ENCODE data around the gene TIMM13. TPM values are rescaled to one million over a fixed set of nuclear protein-coding genes. Genes with fewer than 3 reads are reported as not detected.

The TIMM13 gene
- polyA plus RNA-seq, 1 donor (not counting 4 experiments of a cell fraction or from before 2014, with no cell fraction given): 45.0 TPM

- dilution Hi-C loops (cut with MboI; ENCODE audit: extremely low pct_ligation_motif_present, low sequenced_read_pairs): no loop called here
- H3K9ac ChIP-seq (ENCODE audit: control insufficient read depth, extremely low read depth, insufficient read depth, low read length): no peak overlapping the region
- H3K27ac ChIP-seq (ENCODE audit: control insufficient read depth, insufficient read depth, low read length): no peak overlapping the region
- no peaks in the 10 kb centered on the region for H3K9me3 ChIP-seq (ENCODE audit: control insufficient read depth, low read depth, low read length)
- H4K20me1 ChIP-seq (ENCODE audit: control insufficient read depth, extremely low read depth, insufficient read depth, low read length): peaks cover 6% of the 10 kb centered on the region
- peaks cover 5% of the 10 kb centered on the region in 2 experiments for H3K36me3 ChIP-seq (ENCODE audit: control insufficient read depth in 2 of 2, extremely low read depth in 1 of 2, insufficient read depth in 2 of 2, low read length in 2 of 2)
- TF ChIP-seq EZH2 (IDR thresholded peaks at IDR 0.05; ENCODE audit: low read length) (no peak), CTCF (optimal IDR thresholded peaks at IDR 0.05 in 1 of 3, IDR thresholded peaks at IDR 0.05 in 1 of 3, conservative IDR thresholded peaks at IDR 0.05 in 1 of 3; ENCODE audit: extremely low read depth in 1 of 3, insufficient read depth in 2 of 3, low read length in 3 of 3) (no peak)
- DNase-seq (ENCODE audit: low read depth, low spot score): no peak
- no peaks in the 10 kb centered on the region for H3K27me3 ChIP-seq (ENCODE audit: control insufficient read depth, extremely low read depth, insufficient read depth, low read length)
- no peak for FAIRE-seq
- no peak overlapping the region for H2AFZ ChIP-seq (ENCODE audit: control insufficient read depth, low read length)
- peaks cover 10% of the 10 kb centered on the region for H3K4me1 ChIP-seq (ENCODE audit: control insufficient read depth, extremely low read depth, insufficient read depth, low read length)
- H3K4me3 ChIP-seq (ENCODE audit: control insufficient read depth in 2 of 3, extremely low read depth in 1 of 3, insufficient read depth in 2 of 3, low read depth in 1 of 3, low read length in 3 of 3): no peak overlapping the region
- no peak overlapping the region for H3K4me2 ChIP-seq (ENCODE audit: control insufficient read depth, extremely low read depth, insufficient read depth, low read depth, low read length)
- peaks cover 77% of the 10 kb centered on the region for H3K79me2 ChIP-seq (ENCODE audit: control insufficient read depth, insufficient read depth, low read length)
- H3K9me1 ChIP-seq (ENCODE audit: control insufficient read depth, extremely low read depth, insufficient read depth, low read length): no peaks in the 10 kb centered on the region
Measured at GRCh38 chr19:2453431-2454025, 26.1 kb upstream of the TIMM13 start.

- H4K20me1 ChIP-seq (ENCODE audit: control insufficient read depth, extremely low read depth, insufficient read depth, low read length): peaks cover 6% of the 10 kb centered on the region
- dilution Hi-C loops (cut with MboI; ENCODE audit: extremely low pct_ligation_motif_present, low sequenced_read_pairs): no loop called here
Measured at GRCh38 chr19:2451741-2452140, 24.4 kb upstream of the TIMM13 start.

More at GRCh38 chr19:2451741-2452140, 24.4 kb upstream of the TIMM13 start:
- Histone ChIP-seq H3K27me3 (ENCODE audit: control insufficient read depth, extremely low read depth, insufficient read depth, low read length) (no peaks in the 10 kb centered on the region), H3K9me1 (ENCODE audit: control insufficient read depth, extremely low read depth, insufficient read depth, low read length) (no peaks in the 10 kb centered on the region), H3K79me2 (ENCODE audit: control insufficient read depth, insufficient read depth, low read length) (peaks cover 92% of the 10 kb centered on the region), H3K4me2 (ENCODE audit: control insufficient read depth, extremely low read depth, insufficient read depth, low read depth, low read length) (no peak overlapping the region), H3K9me3 (ENCODE audit: control insufficient read depth, low read depth, low read length) (no peaks in the 10 kb centered on the region), H3K4me3 (ENCODE audit: control insufficient read depth in 2 of 3, extremely low read depth in 1 of 3, insufficient read depth in 2 of 3, low read depth in 1 of 3, low read length in 3 of 3) (no peak overlapping the region), H3K4me1 (ENCODE audit: control insufficient read depth, extremely low read depth, insufficient read depth, low read length) (peaks cover 5% of the 10 kb centered on the region), H3K27ac (ENCODE audit: control insufficient read depth, insufficient read depth, low read length) (no peak overlapping the region), H3K9ac (ENCODE audit: control insufficient read depth, extremely low read depth, insufficient read depth, low read length) (no peak overlapping the region), H3K36me3 (ENCODE audit: control insufficient read depth in 2 of 2, extremely low read depth in 1 of 2, insufficient read depth in 2 of 2, low read length in 2 of 2) (peaks cover 5% of the 10 kb centered on the region in 2 experiments), H2AFZ (ENCODE audit: control insufficient read depth, low read length) (no peak overlapping the region)
- FAIRE-seq (no peak), DNase-seq (ENCODE audit: low read depth, low spot score) (no peak)
- TF ChIP-seq CTCF (optimal IDR thresholded peaks at IDR 0.05 in 1 of 3, IDR thresholded peaks at IDR 0.05 in 1 of 3, conservative IDR thresholded peaks at IDR 0.05 in 1 of 3; ENCODE audit: extremely low read depth in 1 of 3, insufficient read depth in 2 of 3, low read length in 3 of 3): no peak
- TF ChIP-seq EZH2 (IDR thresholded peaks at IDR 0.05; ENCODE audit: low read length): no peak
